Adipose tissue (tissue), 3 donors: ENCODE measurements around the gene SIRPA. TPM values are rescaled to one million over a fixed set of nuclear protein-coding genes. Genes with fewer than 3 reads are reported as not detected.

Source experiments
- H3K27ac ChIP-seq: one replicate; pipeline ENCODE4 v1.5.1; 2013; ENCODE audit warnings: low read depth, low read length
- WGBS, 3 donors: extraction: QIAGEN DNeasy Blood & Tissue Kit; methylation state at CpG; one replicate each; pipeline ENCODE4 v1.1.7; 2013; 5-methylcytosine and 5-hydroxymethylcytosine counted together
- polyA plus RNA-seq, 3 donors: library from polyadenylated mRNA; stranded (reverse); fragments of 200-250 nt; gene quantifications; one replicate each; pipeline ENCODE4 v1.2.3, GENCODE V29; 2013
- donor health status: healthy with polysubstance abuse.
- donor health status: Bipolar disorder and iron deficiency.
- donor health status: healthy.

The SIRPA gene
- 10 to 100 TPM in 2 of 3 donors, 1 to 10 TPM in 1; 7.9 to 36.2 (median 25.4) TPM for polyA plus RNA-seq

- 0% methylated on average over 21 to 74 of the region's 74 CpGs for WGBS, 3 donors
- H3K27ac ChIP-seq, result peak within 1 kb of the TSS; percentile 82
Observed at GRCh38 chr20:1894951-1895673, at the start of gene SIRPA. SIRPA (plus strand) TSS chr20:1895407; CDS start chr20:1895448, 41 bp downstream.

- no peak overlapping the region for H3K27ac ChIP-seq
- WGBS, 3 donors, result 67 to 94% (median 88%) methylated on average over 7 of the region's 7 CpGs
Observed at GRCh38 chr20:1845701-1846100, 49.5 kb upstream of the SIRPA start.

GRCh38 chr20:1846341-1846740 lies 48.9 kb upstream of the SIRPA start:
- WGBS, 3 donors, result 89 to 97% (median 95%) methylated on average over 1 of the region's 1 CpG

GRCh38 chr20:1846876-1847275 lies 48.3 kb upstream of the SIRPA start:
- WGBS, 3 donors, result 0% methylated on average over 1 of the region's 1 CpG
- no peak overlapping the region for H3K27ac ChIP-seq

More at GRCh38 chr20:1846341-1846740, 48.9 kb upstream of the SIRPA start:
- H3K27ac ChIP-seq, result no peak overlapping the region

- WGBS, 3 donors, result 96 to 100% (median 99%) methylated on average over 2 of the region's 2 CpGs
- H3K27ac ChIP-seq, result no peak overlapping the region
Observed at GRCh38 chr20:1847780-1848179, 47.4 kb upstream of the SIRPA start.

- H3K27ac ChIP-seq, result no peak overlapping the region
Observed at GRCh38 chr20:1848373-1848772, 46.8 kb upstream of the SIRPA start.

- 66 to 91% (median 85%) methylated on average over 2 of the region's 2 CpGs for WGBS, 3 donors
- H3K27ac ChIP-seq, result no peak overlapping the region
Observed at GRCh38 chr20:1851396-1851795, 43.8 kb upstream of the SIRPA start.

GRCh38 chr20:1853473-1853872 lies 41.7 kb upstream of the SIRPA start:
- WGBS, 3 donors, result 82 to 89% (median 88%) methylated on average over 7 of the region's 7 CpGs
- H3K27ac ChIP-seq, result no peak overlapping the region

- 48 to 82% (median 69%) methylated on average over 5 of the region's 5 CpGs for WGBS, 3 donors
- H3K27ac ChIP-seq, result no peak overlapping the region
Observed at GRCh38 chr20:1854246-1854645, 41.0 kb upstream of the SIRPA start.

GRCh38 chr20:1855109-1855508 lies 40.1 kb upstream of the SIRPA start:
- WGBS, 3 donors, result 15 to 73% (median 70%) methylated on average over 6 of the region's 6 CpGs
- no peak overlapping the region for H3K27ac ChIP-seq

- 22 to 83% (median 60%) methylated on average over 1 of the region's 1 CpG for WGBS, 3 donors
- H3K27ac ChIP-seq, result no peak overlapping the region
Observed at GRCh38 chr20:1855690-1856089, 39.5 kb upstream of the SIRPA start.

GRCh38 chr20:1856424-1856823 lies 38.8 kb upstream of the SIRPA start:
- no peak overlapping the region for H3K27ac ChIP-seq
- WGBS, 3 donors, result 63 to 81% (median 76%) methylated on average over 1 of the region's 1 CpG

- no peak overlapping the region for H3K27ac ChIP-seq
- 41 to 56% (median 45%) methylated on average over 4 of the region's 4 CpGs for WGBS, 3 donors
Observed at GRCh38 chr20:1857466-1857865, 37.7 kb upstream of the SIRPA start.

GRCh38 chr20:1858871-1859270 lies 36.3 kb upstream of the SIRPA start:
- H3K27ac ChIP-seq, result no peak overlapping the region
- WGBS, 3 donors, result 54 to 70% (median 67%) methylated on average over 5 of the region's 5 CpGs

- H3K27ac ChIP-seq, result no peak overlapping the region
- 59 to 81% (median 76%) methylated on average over 4 of the region's 4 CpGs for WGBS, 3 donors
Observed at GRCh38 chr20:1860446-1860845, 34.8 kb upstream of the SIRPA start.

GRCh38 chr20:1861347-1861976 lies 33.7 kb upstream of the SIRPA start:
- no peak overlapping the region for H3K27ac ChIP-seq
- WGBS, 3 donors, result 50 to 62% (median 54%) methylated on average over 13 of the region's 13 CpGs

- WGBS, 3 donors, result 60 to 78% (median 78%) methylated on average over 8 of the region's 8 CpGs
- no peak overlapping the region for H3K27ac ChIP-seq
Observed at GRCh38 chr20:1861996-1862662, 33.1 kb upstream of the SIRPA start.

- 75 to 90% (median 87%) methylated on average over 4 of the region's 4 CpGs for WGBS, 3 donors
- no peak overlapping the region for H3K27ac ChIP-seq
Observed at GRCh38 chr20:1862663-1863053, 32.5 kb upstream of the SIRPA start.

GRCh38 chr20:1863296-1863695 lies 31.9 kb upstream of the SIRPA start:
- H3K27ac ChIP-seq, result no peak overlapping the region
- 64 to 80% (median 71%) methylated on average over 1 of the region's 1 CpG for WGBS, 3 donors
